GM20431 (cell line): ENCODE data around the gene FAM120B.

ENCODE experiments used
- in situ Hi-C: fragments of 300-500 bp; cut with MseI, MboI; formaldehyde crosslinking; loops from one replicate; pipeline ENCODE4 v1.15.0; 2020; ENCODE audit warnings: low sequenced_read_pairs; ENCODE audit not compliant: unreplicated experiment

Gene FAM120B

DNA sequence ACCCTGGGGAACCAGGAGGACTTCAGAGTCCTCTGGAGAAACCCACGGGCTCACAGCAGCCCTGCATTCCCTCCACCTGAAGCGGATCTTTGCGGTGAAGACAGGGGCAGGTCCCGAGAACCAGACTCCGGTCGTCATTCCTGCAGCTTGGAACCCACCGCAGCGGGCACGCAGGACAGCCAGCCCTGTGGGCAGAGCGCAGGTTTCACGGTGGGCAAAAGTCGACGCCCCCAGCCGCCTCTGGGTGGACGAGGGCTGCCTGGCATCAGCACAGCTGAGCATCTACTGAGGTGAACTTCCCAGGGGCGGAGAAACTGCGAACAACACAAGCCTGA lies 128.2 kb downstream of the FAM120B start:
- in situ Hi-C loops, result no loop called here

DNA sequence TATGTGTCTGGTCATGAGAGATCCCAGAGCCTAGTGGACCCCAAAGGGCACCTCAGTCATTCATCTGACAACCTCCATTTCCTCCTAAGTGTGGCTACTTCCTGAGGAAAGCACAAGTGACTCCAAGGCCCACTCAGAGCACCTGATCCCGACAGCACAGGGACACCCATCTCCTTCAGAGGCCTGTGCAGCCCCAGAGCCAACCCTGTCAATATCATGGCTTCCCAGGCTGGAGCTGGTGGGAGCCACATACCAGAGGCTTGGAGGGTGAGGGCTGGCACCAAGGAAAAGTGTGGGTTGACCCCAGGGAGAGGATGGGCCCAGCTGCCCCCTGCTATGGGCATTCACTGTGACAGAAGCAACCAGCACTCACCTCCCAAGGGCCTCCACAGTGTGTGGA lies 129.2 kb downstream of the FAM120B start:
- in situ Hi-C loops, result no loop called here

DNA sequence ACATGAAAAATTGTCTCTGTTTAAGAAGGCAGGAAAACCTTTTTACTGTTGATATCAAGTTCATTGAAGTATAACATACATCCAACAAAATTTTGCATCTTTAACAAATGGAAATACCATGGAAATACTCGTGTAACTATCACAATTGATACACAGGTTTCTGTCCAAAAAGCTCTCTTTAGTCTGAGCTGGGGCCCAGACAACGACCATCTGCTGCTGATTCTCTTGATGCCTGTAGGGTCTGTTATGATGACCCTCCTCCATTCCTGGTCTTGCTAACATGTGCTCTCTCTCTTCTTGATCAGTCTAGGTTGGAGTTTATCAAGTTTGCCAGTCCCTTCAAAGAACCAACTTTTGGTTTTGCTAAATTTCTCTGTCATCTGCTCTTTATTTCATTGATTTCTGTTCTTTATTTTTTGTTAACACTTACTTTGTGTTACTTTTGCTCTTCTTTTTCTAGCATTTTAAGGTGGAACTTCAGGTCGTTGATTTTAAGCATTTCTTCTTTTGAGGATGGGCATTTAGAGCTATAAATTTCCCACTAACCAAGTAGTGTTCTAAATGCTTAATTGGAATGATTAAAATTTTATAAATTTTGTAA lies 129.8 kb downstream of the FAM120B start:
- in situ Hi-C loops, result no loop called here

DNA sequence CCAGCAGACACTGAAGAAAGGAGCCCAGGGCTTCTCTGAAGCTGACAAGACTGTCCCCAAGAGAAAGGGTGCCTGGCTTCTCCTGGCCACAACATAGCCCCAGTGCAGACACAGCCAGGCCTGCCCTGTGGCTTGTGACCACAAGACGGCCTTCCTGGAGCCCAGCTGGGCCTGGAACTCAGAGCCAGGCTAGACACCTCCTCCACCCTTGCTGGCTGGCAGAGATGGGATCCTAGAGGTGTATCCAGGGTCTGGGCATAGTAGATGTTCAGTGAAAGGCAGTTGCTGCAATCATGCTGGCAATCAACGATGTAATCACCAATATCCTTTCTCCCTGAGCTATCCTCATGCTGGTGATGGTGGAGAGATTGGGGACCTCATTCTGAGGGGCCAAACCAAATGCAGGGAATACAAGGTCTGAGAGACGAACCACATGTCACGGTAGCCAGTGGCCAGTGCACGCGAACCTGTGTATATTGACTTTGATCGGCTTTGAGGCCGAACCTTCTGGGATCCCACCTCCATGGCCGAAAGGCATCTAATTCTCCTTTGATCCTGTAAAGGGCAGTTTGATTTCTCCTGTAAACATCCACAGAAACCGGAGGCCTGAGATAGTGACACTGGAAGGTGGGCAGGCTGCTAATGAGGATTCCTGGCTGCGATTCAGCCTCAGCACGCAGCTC lies 131.3 kb downstream of the FAM120B start:
- in situ Hi-C loops, result no loop called here

DNA sequence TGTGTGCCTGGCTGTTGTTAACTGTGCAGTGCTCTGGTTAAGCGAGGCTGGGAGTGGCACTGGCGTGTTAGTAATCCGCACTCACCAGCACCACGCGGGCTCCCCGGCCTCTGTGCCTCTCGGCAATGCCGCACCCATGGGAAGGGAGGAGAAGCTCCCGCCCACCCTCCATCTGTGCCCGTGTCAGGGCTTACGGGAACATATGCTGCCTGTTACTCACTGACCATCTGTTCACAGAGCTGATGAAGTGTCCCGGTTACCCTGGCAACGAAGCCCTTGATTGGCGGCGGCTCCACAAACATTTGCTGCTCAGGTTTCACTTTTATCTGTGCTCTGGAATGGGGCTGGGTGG lies 131.8 kb downstream of the FAM120B start:
- in situ Hi-C loops, result no loop called here

DNA sequence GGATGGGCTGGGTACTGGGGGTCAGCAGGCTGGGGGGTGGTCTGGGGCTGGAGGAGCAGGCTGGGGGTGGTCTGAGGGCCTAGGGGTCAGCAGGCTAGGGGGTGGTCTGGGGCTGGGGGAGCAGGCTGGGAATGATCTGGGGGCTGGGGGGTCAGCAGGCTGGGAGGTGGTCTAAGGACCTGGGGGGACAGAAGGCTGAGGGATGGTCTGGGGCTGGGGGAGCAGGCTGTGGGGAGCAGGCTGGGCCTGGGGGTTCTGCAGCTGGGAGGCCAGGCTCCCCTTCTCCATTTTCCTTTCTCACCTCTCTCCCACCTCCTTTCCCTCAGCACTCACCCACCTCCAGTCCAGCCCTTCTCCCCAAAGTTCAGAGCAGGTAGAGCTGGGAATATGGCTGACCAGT lies 132.3 kb downstream of the FAM120B start:
- in situ Hi-C loops, result no loop called here

DNA sequence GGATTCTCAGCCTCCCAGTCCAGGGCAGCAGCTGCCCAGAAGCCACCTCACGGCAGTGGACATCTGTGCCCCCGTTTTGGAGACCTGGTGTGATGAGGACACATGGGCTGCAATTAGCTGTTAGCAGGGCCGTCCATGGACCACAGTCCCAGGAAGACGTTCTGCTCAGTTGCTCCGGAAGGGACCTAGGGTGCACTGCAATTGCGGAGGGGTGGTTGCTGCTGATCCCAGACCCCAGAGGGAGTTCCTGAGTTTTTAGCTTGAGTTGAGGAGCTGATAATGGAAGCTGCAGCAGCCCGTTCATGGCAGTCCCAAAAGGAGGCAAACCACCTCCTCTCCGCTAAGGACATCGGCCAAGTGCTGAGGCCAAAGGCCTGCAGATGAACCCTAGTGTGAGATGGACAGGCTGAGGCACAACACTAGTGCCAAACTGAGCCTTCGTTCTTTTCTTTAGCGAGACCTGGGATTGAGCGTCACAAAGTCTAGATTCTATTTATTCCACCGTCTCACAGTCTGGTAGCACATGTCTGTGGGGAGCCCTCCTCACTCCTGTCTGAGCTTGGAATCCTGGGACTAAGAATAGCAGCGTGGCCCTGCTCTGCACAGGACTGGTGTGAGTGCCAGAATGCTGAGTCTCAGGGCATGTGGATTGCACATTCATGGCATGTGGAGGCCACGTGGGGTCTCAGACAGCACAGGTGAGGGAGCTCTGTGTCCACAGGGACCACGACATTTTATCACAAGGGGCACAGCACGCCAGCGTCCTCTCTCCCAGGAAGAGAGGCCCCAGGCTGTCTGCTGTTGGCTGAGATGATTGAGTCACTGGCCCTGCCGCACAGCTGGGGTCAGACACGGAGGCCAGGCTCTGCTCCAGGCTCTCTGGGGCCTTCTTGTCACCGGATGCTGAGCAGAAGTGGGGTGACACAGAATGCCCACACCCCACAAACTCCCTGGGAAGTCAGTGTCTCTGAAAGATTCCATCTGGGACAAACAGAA lies 133.1 kb downstream of the FAM120B start:
- in situ Hi-C loops, result no loop called here

DNA sequence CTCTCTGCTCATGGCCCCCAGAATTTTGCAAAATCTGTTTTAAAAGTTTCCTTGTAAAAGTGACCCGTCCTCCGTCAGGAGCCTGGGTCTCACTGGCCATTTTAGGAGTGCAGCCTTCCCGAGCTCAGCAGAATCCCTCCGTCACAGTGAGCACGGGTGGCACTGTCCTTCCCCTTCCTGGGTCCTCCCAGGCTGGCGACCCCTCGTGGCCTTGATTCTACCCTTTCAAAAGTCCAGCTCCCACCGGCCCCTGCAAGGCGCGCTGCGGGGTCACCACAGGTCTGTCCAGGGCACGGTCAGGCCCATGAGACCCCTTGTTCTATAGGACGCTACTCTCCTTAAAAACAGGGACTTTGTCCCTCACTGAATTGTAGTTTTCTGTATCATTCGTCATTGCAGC lies 133.9 kb downstream of the FAM120B start:
- in situ Hi-C loops, result no loop called here

DNA sequence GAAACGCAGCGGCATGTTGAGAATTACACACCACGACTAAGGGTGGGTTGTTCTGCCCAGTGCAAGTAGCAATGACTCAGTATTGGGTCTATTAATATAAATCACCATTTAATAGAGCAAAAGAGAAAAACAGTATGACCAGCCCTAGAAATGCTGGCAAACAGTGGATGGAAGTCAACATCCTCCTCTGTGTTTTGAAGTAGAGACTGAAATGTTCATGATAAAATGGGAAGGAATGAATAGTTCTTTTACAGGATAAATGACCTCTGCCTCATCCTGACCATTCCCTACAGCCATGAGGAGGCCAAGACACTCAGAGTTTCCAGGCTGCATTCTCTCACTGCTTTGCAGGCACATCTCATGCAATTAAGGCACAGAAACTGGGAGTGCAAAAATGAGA lies 134.8 kb downstream of the FAM120B start:
- in situ Hi-C loops, result no loop called here

DNA sequence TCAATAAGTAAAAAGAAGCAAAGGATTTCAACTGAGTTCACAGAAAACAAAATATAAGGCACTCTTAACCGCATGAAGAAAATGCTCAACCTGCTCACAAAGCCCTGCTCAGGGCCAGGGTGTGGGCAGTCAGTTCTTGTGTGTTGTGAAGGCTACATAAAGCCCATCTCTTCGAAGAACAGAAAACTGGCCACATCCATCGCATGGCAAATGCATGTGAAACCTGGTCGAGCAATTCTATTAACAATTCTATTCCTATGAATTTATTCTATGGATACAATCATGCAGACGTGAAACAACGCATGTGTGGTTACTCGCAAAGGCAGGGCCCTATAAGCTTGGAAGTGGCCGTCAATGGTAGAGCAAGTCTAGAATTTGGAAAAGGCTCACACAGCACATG lies 136.0 kb downstream of the FAM120B start:
- in situ Hi-C loops, result no loop called here

DNA sequence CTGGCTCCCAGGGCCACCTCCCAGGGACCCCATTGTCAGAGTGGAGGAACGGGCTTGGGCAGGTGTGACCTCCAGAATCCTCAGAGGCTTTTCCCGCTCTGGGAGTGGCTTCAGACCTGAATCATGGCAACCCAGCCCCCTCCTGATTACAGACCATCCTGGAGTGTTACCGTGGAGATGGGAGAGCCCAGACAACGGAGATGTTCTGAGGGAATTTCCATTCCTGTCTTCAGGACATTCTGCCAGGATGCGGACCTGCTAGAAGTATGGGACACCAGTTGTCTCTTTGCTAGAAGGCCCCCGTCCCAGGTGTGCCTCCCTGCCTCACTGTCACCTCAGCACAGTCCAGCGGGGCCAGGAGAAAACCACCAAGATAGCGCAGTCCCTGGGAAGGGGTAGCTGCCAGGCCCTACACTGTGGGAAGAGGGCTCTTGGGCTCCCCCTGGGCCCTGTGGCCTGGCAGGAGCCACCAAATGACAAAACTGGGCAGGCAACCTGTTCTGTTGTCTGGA lies 136.6 kb downstream of the FAM120B start:
- in situ Hi-C loops, result no loop called here

DNA sequence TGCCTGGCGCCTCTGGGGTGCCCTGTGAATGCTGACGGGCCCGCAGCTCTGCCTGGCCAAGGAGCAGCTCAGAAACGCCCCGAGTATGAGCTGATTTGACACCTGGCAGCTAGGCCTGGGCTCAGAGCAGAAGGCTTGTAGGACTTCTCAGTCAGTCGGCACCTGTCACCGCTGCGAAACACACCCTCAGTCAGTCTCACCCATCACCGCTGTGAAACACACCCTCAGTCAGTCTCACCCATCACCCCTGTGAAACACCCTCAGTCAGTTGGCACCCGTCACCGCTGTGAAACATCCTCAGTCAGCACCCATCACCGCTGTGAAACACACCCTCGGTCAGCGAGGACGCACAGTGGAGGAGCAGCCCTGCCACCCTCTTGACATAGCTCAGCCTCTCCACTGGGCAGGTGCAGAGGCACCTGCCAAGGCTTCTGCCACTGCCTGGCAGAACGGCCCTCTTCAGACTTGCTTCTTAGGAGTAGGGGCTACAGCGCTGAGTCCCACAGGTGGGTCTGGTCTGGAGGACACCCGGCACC lies 137.6 kb downstream of the FAM120B start:
- in situ Hi-C loops, result no loop called here

DNA sequence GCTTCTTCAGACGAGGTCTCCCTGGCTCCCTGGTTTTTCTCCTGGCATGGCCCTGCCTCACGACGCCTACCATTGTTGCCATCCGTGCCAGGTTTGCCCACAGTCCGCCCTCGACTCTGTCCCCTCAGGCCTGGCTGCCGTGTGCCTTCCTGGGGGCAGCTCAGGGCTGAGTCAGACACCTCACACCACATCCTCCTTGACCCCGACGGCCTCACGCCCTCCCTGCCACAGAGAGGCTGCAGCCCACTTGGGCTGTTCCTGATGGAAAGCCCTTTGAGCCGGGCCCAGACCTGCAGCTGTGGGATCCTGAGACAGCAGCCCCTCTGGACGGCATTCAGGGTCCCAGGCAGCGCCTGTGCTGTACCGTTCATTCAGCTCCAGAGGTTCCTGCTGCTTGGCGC lies 138.3 kb downstream of the FAM120B start:
- in situ Hi-C loops, result no loop called here

DNA sequence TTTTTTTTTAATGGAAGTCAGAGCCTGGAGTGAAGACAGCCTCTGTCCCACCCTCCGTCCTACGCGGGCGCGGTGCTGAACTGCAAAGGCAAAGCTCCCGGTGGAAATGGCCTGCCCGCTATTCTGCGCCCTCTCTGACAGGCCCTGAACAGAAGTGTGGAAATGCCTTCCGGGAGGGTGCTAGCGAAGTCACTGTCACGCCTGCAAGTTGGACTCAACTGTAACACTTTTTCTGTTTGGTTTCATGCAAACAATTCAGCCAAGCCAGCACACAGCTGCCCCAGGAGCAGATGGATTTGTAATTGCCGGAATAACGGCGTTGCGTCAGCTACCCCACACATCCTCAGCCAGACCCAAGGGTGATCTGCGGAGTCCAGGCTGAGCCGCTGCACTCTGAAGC lies 138.9 kb downstream of the FAM120B start:
- in situ Hi-C loops, result no loop called here

DNA sequence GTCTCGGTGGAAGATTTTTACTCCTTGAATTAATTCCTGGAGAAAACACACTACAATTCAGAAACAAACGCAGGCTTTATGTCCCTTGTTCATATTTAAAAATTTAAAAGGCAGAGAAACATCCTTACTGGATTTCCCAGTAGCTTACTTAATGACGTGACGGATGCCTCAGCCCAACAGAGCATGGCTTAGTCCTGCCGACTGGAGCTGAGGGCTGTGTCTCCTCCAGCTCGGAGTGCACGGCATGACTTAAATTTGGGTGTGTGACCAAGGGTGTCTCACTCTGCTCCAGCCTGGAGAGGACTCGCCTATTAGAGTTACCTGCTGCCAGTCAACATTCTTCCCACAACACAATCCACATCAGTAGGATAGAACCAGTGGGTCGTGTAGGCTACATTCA lies 139.4 kb downstream of the FAM120B start:
- in situ Hi-C loops, result no loop called here

DNA sequence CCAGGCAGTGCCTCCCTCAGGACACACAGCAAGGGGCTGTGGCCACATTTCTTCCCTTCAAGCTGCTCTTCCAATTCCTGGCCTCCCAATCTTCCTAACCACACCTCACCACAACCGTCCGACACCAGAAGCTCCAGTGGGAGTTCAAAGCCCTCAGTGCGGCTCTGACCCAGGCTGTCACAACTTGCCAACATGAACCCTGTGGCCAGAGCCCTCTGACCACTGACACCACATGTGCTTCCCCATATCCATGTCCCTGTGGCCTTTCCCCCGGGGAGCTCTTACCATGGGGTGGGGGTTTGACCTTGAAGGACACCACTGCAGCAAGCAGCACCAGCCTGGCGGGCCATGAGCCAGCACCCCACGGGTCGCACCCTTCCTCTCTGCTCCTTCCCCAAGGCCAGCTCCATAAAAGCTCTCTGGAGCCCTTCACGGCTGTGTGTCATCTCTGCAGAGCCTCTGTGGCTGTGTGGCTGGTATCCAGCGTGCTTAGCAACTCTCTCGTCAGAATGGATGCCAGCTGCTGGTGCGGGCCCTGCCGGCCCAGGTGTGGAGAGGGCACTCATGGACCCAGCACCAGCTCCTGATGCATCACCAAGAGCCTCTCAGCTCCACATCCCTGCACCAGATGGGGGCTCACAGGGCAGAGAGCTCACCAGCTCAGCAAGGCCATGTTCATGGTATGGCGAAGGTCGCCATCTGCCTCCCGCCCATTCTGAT lies 140.4 kb downstream of the FAM120B start:
- in situ Hi-C loops, result no loop called here

DNA sequence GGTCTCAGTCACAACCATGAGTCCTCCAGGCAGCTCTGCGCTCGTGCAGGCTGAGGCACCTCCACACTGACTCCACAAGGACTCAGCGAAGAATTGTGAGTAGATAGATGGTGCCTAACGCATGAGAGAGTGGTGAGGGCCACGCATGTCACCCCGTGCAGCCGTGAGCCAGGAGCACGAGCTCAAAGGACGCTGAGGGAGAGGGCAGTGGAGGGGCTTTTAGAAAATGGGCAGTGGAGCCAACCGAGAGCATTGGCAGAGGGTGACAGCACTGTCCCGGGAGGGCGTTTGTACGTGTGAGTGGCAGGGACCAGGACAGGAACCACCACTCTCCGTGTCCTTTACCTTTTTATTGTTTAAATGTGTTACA lies 141.0 kb downstream of the FAM120B start:
- in situ Hi-C loops, result no loop called here

DNA sequence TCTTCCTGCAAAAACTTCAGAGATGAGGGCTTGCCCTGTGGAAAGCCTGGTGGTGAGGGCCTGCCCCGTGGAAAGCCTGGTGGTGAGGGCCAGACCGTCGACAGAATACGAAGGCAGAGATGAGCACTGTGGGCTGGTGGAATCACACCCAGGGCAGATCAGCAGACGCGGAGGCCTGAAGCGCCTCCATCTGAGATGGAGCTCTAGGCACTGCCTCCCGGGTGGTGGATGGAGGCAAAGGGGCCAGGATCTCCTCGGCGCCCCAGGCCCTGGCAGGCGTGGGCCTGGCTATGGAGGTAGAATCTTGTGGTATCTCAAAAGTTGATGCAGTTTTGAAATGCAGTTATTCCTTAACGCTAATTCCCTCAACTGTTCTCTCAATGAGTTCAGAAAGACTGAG lies 141.8 kb downstream of the FAM120B start:
- in situ Hi-C loops, result no loop called here

DNA sequence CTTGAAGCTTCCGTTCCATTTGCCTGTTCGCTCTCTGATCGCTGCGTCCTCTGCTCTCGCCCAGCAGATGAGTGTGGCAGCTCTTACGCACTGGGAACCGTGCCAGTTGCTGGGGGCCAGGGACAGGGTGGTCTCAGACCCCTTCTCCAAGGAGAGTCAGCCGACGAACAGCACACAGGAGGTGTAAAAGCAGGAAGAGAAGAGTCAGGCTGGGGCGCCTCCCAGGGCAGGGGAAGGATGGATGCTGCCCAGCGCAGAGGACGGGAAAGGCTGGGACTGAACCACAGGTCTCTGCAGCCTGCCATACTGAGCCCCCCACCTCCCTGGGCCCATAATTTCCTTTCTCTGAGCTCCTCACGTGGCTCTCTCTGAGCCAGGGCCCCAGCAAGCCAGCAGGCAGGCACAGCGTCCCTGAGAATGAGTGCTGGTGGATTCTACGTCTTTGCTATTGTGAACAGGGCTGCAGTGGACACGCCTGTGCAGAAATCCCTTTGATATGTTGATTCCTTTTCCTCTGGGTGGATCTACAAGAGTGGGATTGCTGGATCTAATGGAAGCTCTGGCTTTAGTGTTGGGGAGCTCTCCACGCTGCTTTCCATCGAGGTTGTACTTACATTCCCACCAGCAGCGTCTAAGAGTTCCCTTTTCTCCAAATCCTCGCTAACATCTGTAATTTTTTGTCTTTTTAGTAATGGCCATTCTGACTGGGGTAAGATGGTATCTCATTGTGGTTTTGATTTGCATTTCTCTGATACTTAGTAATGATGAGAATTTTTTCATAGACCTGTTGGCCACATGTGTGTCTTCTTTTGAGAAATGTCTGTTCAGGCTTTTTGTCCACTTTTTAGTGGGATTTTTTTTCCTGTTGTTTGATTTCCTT lies 142.4 kb downstream of the FAM120B start:
- in situ Hi-C loops, result no loop called here
